ENCODE measurements around the gene KIRREL1.

KIRREL1 gene

DNA sequence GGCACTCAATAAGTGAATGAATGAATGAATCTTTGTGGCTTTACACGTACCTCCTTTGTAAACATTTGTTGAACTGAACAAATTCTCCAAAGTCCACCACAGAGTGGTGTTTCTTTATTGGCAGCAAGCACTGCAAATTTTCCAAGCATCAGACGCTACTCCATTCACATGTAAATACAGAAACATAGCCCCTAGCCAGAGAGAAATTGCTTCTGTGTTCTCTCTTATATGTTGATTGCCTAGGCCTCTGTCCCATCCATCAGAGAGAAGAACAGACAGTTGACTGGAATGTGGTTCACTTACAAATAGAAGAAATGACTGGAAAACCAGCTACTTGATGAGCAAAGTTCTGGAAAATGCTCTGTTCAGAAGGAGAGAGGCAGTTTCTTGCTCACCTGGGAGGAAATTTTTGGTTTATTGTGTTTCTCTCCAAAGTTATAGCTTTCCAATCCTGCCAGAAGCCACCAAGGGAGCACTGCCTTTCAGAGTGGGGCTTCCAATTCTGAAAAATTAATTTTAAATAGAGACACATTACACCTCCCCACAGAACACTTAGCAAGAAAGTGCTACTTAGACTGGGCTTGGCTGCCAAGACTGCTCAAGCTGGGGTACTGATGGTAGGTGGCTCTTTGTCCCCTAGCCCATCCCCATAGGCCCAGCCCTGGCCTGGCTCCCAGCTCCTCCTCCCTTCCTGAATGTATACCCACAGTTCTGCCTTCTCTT, 18.1 kb upstream of the KIRREL1 start:
- ChIA-PET POLR2A (no interaction called here), CTCF (interaction anchor here (0.7 to 47.5 kb wide), 10 partner anchors 11 to 145 kb away, joined by 3 to 2279 read pairs (median 6); partner anchors contain the start of gene KIRREL1)
- no peak overlapping the region for H3K4me3 ChIP-seq (ENCODE audit: low read depth, low read length)
- no peak for DNase-seq (ENCODE audit: low read depth, low spot score)
- TF ChIP-seq, protein P1, sequence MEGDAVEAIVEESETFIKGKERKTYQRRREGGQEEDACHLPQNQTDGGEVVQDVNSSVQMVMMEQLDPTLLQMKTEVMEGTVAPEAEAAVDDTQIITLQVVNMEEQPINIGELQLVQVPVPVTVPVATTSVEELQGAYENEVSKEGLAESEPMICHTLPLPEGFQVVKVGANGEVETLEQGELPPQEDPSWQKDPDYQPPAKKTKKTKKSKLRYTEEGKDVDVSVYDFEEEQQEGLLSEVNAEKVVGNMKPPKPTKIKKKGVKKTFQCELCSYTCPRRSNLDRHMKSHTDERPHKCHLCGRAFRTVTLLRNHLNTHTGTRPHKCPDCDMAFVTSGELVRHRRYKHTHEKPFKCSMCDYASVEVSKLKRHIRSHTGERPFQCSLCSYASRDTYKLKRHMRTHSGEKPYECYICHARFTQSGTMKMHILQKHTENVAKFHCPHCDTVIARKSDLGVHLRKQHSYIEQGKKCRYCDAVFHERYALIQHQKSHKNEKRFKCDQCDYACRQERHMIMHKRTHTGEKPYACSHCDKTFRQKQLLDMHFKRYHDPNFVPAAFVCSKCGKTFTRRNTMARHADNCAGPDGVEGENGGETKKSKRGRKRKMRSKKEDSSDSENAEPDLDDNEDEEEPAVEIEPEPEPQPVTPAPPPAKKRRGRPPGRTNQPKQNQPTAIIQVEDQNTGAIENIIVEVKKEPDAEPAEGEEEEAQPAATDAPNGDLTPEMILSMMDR (IDR thresholded peaks at IDR 0.05; ENCODE audit: insufficient read depth, low read length, missing control alignments): no peak

DNA sequence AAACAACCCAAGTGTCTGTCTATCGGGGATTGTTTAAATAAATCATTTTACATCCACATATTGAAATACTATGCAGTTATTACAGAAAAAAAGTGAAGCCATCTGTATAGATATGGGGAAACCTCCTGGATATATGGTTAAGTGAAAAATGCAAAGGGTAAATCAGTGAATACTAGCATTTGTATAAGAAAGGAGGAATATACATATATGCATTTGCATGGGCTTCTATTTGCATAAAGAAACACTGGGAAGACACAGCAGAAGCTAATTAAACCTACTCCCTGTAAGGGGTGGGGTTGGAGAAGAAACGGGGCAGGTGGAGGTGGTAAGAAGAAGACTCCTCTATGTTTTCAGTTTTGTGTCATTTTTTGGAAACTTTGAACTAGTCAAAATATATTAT, 16.6 kb upstream of the KIRREL1 start:
- H3K4me3 ChIP-seq (ENCODE audit: low read depth, low read length): no peak overlapping the region
- ChIA-PET CTCF (interaction anchor here (1.3 to 47.5 kb wide), 5 partner anchors 7 to 143 kb away, joined by 3 to 2279 read pairs (median 140); partner anchors contain the start of gene KIRREL1), POLR2A (no interaction called here)

DNA sequence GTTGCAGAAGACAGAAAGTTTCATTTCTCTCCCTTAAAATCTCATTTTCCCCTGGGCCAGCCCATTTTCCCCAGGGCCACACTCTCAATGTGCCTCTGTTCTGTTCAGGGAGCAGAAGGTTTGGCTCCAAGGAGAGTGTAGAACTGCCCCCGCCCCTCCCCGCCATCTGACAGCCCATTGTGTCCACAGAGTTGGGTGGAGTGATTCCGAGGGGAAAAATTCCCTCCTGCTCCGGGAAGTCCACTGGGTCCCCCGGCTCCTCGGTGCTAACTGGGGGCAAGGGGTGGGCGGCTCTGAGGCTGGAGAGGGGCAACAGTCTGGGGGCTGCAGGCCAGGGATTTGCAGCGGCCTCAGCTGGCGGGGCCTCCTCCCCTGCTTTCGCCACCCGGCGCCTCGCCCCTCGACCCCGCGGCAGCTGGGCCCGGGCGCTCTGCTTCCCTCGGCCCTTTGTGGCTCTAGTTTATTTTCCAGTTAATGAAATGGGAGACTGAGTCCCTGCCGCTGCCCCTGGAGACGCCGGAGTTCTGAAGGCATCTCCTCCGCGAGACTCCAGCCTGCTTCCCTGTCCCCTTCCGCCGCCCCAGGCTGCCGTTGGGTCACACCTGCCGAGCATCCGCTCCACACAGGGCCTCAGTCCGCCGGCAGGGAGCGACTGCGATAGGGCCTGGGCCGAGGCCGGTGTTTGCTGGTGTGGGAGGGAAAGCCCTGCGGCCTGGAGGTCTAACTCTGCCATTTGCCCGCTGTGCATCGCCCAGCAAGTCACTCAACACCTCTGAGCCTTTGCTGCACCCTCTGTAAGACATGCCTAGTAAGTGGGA, 14.7 kb upstream of the KIRREL1 start:
- CTCF ChIA-PET: interaction anchor here (0.8 to 47.5 kb wide), 4 partner anchors 9 to 141 kb away, joined by 5 to 2279 read pairs (median 210); partner anchors contain the start of gene KIRREL1
- TF ChIP-seq, protein P1 (IDR thresholded peaks at IDR 0.05; ENCODE audit: insufficient read depth, low read length, missing control alignments): peak; percentile 4
- POLR2A ChIA-PET: no interaction called here
- no peak overlapping the region for H3K4me3 ChIP-seq (ENCODE audit: low read depth, low read length)
- no peak for DNase-seq (ENCODE audit: low read depth, low spot score)

More for the DNA sequence above, 16.6 kb upstream of the KIRREL1 start:
- TF ChIP-seq, protein P1 (IDR thresholded peaks at IDR 0.05; ENCODE audit: insufficient read depth, low read length, missing control alignments): no peak
- no peak for DNase-seq (ENCODE audit: low read depth, low spot score)

DNA sequence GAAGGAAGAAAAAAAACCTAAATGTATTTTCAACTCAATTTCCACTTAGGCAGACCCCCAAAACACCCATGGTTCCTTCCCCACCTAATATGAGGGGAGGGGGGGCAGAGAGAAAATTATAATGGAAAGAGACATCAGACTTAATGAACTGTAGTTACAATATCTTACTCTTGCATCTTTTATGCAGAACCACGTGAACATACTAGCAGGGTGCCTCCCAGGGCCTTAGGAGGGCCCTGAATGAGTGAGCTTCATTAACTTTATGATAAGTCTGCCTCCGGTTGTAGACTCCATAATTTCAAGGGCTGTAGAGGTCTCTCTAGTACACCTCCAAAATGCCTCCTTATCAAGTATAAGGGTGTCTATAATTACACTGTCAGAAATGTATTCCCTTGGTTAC, 11.3 kb upstream of the KIRREL1 start:
- H3K4me3 ChIP-seq (ENCODE audit: low read depth, low read length): no peak overlapping the region
- DNase-seq (ENCODE audit: low read depth, low spot score): no peak
- ChIA-PET POLR2A (no interaction called here), CTCF (interaction anchor here (1.3 to 47.5 kb wide), 5 partner anchors 5 to 138 kb away, joined by 4 to 2279 read pairs (median 401); partner anchors contain the start of gene KIRREL1)
- TF ChIP-seq, protein P1 (IDR thresholded peaks at IDR 0.05; ENCODE audit: insufficient read depth, low read length, missing control alignments): no peak

DNA sequence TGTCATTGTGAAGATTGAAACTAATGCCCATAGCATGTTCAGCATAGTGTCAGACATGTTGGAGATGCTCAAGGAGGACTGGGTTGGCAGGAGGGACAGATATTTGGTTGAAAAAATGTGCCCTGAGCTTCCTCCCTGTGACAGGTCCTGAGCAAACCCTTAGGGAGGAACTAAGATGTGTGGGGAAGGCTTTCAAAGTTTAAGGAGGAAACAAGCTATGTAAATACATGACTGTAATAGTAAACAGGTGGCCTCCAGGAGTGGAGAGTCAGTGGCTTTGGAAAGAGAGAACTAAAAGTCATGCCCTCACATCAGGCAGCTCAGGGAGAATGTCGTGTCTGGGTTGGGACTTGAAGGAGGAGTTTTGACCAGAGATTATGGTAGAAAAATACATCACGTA, 9.7 kb upstream of the KIRREL1 start:
- DNase-seq (ENCODE audit: low read depth, low spot score): no peak
- POLR2A ChIA-PET: no interaction called here
- TF ChIP-seq, protein P1 (IDR thresholded peaks at IDR 0.05; ENCODE audit: insufficient read depth, low read length, missing control alignments): no peak
- no peak overlapping the region for H3K4me3 ChIP-seq (ENCODE audit: low read depth, low read length)
- CTCF ChIA-PET: interaction anchor here (0.6 to 47.5 kb wide), 12 partner anchors 4 to 136 kb away, joined by 3 to 2279 read pairs (median 6); partner anchors contain the start of gene KIRREL1

DNA sequence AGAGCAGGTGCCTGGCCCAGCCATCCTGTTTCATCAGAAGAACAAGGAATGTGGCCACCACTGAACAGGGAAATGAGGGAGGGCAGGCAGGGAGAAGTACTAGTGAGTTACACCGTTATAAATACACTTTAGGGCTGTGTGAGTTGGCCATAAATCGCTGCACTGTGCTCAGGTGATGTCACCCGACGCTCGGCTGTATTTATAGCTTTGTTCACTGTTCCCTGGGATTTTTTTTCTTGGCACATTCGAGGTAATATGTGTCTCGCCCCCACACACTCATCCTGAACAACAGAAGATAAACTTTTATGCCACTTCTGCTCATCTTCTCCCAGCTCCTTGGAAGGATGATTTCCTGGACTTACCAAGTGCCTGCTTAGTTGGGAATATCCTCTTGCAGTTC, 9.0 kb upstream of the KIRREL1 start:
- no peak overlapping the region for H3K4me3 ChIP-seq (ENCODE audit: low read depth, low read length)
- DNase-seq (ENCODE audit: low read depth, low spot score): no peak
- ChIA-PET POLR2A (no interaction called here), CTCF (interaction anchor here (1.0 to 47.5 kb wide), 9 partner anchors 3 to 136 kb away, joined by 3 to 2279 read pairs (median 34); partner anchors contain the start of gene KIRREL1)
- TF ChIP-seq, protein P1 (IDR thresholded peaks at IDR 0.05; ENCODE audit: insufficient read depth, low read length, missing control alignments): no peak
